Spleen (tissue), 11 donors: ENCODE measurements around the gene WSCD2. TPM values are rescaled to one million over a fixed set of nuclear protein-coding genes. Genes with fewer than 3 reads are reported as not detected.

Experiments used
- DNase-seq: peaks from one replicate; pipeline ENCODE4 v3.0.0-alpha.2; 2020
- H3K27ac ChIP-seq, 8 donors: fragments of 200-600 bp; sonication (generic) in 7 of 8; 1 replicate in 4 of 8; 2 replicates in 4 of 8; pipeline versions ENCODE4 v1.5.0 to v1.8.0; 2016 to 2021; ENCODE audit warnings: inconsistent platforms in 4 of 8, mild to moderate bottlenecking in 4 of 8, moderate library complexity in 1 of 8
- H3K27me3 ChIP-seq, 7 donors: fragments of 200-600 bp; sonication (generic) in 6 of 7; replicated peaks in 1 of 7; 1 replicate in 4 of 7; 2 replicates in 3 of 7; pipeline versions ENCODE4 v1.5.0 to v1.8.0; 2016 to 2021; ENCODE audit warnings: inconsistent platforms in 3 of 7, mild to moderate bottlenecking in 1 of 7
- H3K36me3 ChIP-seq, 6 donors: fragments of 200-600 bp; sonication (generic) in 5 of 6; 1 replicate in 4 of 6; 2 replicates in 2 of 6; pipeline versions ENCODE4 v1.5.0 to v1.8.0; 2016 to 2021; ENCODE audit warnings: inconsistent platforms in 2 of 6
- H3K4me1 ChIP-seq, 6 donors: fragments of 200-600 bp; sonication (generic) in 5 of 6; 1 replicate in 3 of 6; 2 replicates in 3 of 6; pipeline versions ENCODE4 v1.5.0 to v1.8.0; 2016 to 2021; ENCODE audit warnings: inconsistent platforms in 3 of 6
- H3K4me3 ChIP-seq, 8 donors: fragments of 200-600 bp; sonication (generic) in 7 of 8; 1 replicate in 4 of 8; 2 replicates in 4 of 8; pipeline versions ENCODE4 v1.5.0 to v1.8.0; 2016 to 2021; ENCODE audit warnings: inconsistent platforms in 4 of 8, mild to moderate bottlenecking in 4 of 8, moderate library complexity in 2 of 8
- H3K9me3 ChIP-seq, 8 donors: fragments of 200-600 bp; sonication (generic) in 7 of 8; 1 replicate in 4 of 8; 2 replicates in 4 of 8; pipeline versions ENCODE4 v1.5.0 to v1.8.0; 2016 to 2021; ENCODE audit warnings: inconsistent platforms in 4 of 8
- CTCF ChIP-seq, 11 experiments: fragments of 200-600 bp in 7 of 11; fragments of 450-650 bp in 4 of 11; sonication (generic) in 4 of 11; IDR thresholded peaks in 8 of 11; conservative IDR thresholded peaks in 3 of 11; 1 replicate in 7 of 11; 2 replicates in 4 of 11; pipeline versions ENCODE4 v1.4.0 to v1.8.0; 2016 to 2021; ENCODE audit warnings: antibody characterized with exemption in 11 of 11, inconsistent platforms in 4 of 11, mild to moderate bottlenecking in 1 of 11
- POLR2A ChIP-seq, 3 donors: fragments of 450-650 bp; IDR thresholded peaks; one replicate each; pipeline ENCODE4 v1.5.1; 2017; ENCODE audit warnings: antibody characterized with exemption in 3 of 3, mild to moderate bottlenecking in 1 of 3
- POLR2AphosphoS5 ChIP-seq, 3 donors: sonication (generic); formaldehyde crosslinking; IDR thresholded peaks; one replicate each; pipeline ENCODE4 v1.5.1; 2017; ENCODE audit warnings: antibody characterized with exemption in 3 of 3
- WGBS, 5 donors: extraction: QIAGEN DNeasy Blood & Tissue Kit in 3 of 5; methylation state at CpG; one replicate each; pipeline versions ENCODE4 v1.1.5 to v1.1.7; 2013 to 2018; 5-methylcytosine and 5-hydroxymethylcytosine counted together
- intact Hi-C: fragments of 100-400 bp; cut with DNase I; formaldehyde crosslinking; loops from one replicate; pipeline ENCODE4 v1.15.0; 2023; ENCODE audit warnings: low total_unique reads
- polyA plus RNA-seq, 3 donors: library from polyadenylated mRNA; stranded (reverse); fragments of 200-250 nt; gene quantifications; one replicate each; pipeline ENCODE4 v1.2.1, GENCODE V29; 2013
- total RNA-seq, 7 donors: library from RNA; depleted of rRNA in 3 of 7; stranded (reverse); fragments of >200 nt in 3 of 7; fragmentation: NEBNext Ultra II Directional in 4 of 7; extraction: Animal tissue kit (Norgen Biotek cat#: 25700) in 4 of 7; gene quantifications; one replicate each; pipeline versions ENCODE4 v1.1.0 to v1.2.1, GENCODE V29; 2016 to 2021
- donor health status: healthy with polysubstance abuse.
- donor health status: DM: no; HTN: no; CAD: no; lungs with moderate emphysema.
- donor health status: DM: no; HTN: no; CAD: no.
- donor health status: Bipolar disorder and iron deficiency.
- donor health status: healthy.
- donor health status: DM: no; HTN: no; CAD: no.
- donor health status: DM: yes; HTN: yes; CAD: no.

Gene WSCD2
- total and polyA plus RNA-seq, 10 donors: 0.09 to 0.60 (median 0.23) TPM; not detected in 1

GRCh38 chr12:108141600-108142130 is 12.6 kb downstream of the WSCD2 start:
- Histone ChIP-seq H3K27ac (no peak overlapping the region), H3K27me3 (peaks cover 0 to 22% (median 0%) of the 10 kb centered on the region in 7 donors), H3K4me3 (no peak overlapping the region), H3K4me1 (no peaks in the 10 kb centered on the region), H3K36me3 (no peaks in the 10 kb centered on the region), H3K9me3 (no peaks in the 10 kb centered on the region)
- no peak for DNase-seq
- TF ChIP-seq POLR2AphosphoS5 (IDR thresholded peaks at IDR 0.05) (no peak), POLR2A (IDR thresholded peaks at IDR 0.05) (no peak), CTCF (IDR thresholded peaks at IDR 0.05 in 8 of 11, conservative IDR thresholded peaks at IDR 0.05 in 3 of 11) (no peak)
- intact Hi-C loops: no loop called here
- 53 to 72% (median 61%) methylated on average over 4 of the region's 4 CpGs for WGBS, 5 donors

GRCh38 chr12:108143144-108143543 is 14.1 kb downstream of the WSCD2 start:
- Histone ChIP-seq H3K27me3 (peaks cover 0 to 14% (median 0%) of the 10 kb centered on the region in 7 donors), H3K4me3 (no peak overlapping the region), H3K4me1 (no peaks in the 10 kb centered on the region), H3K36me3 (no peaks in the 10 kb centered on the region), H3K27ac (no peak overlapping the region), H3K9me3 (no peaks in the 10 kb centered on the region)
- TF ChIP-seq POLR2AphosphoS5 (IDR thresholded peaks at IDR 0.05) (no peak), POLR2A (IDR thresholded peaks at IDR 0.05) (no peak), CTCF (IDR thresholded peaks at IDR 0.05 in 8 of 11, conservative IDR thresholded peaks at IDR 0.05 in 3 of 11) (no peak)
- 43 to 71% (median 63%) methylated on average over 1 of the region's 1 CpG for WGBS, 5 donors
- intact Hi-C loops: no loop called here
- no peak for DNase-seq

- Histone ChIP-seq H3K27me3 (peaks cover 0 to 8% (median 0%) of the 10 kb centered on the region in 7 donors), H3K4me1 (no peaks in the 10 kb centered on the region), H3K4me3 (no peak overlapping the region), H3K27ac (no peak overlapping the region), H3K36me3 (no peaks in the 10 kb centered on the region), H3K9me3 (no peaks in the 10 kb centered on the region)
- 68 to 84% (median 76%) methylated on average over 8 of the region's 8 CpGs for WGBS, 5 donors
- intact Hi-C loops: no loop called here
- DNase-seq: no peak
- TF ChIP-seq POLR2AphosphoS5 (IDR thresholded peaks at IDR 0.05) (no peak), POLR2A (IDR thresholded peaks at IDR 0.05) (no peak), CTCF (IDR thresholded peaks at IDR 0.05 in 8 of 11, conservative IDR thresholded peaks at IDR 0.05 in 3 of 11) (no peak)
These were observed 15.0 kb downstream of the WSCD2 start for GRCh38 chr12:108144080-108144479.

GRCh38 chr12:108145011-108145410 is 15.9 kb downstream of the WSCD2 start:
- Histone ChIP-seq H3K4me1 (no peaks in the 10 kb centered on the region), H3K27ac (no peak overlapping the region), H3K27me3 (peaks cover 0 to 16% (median 0%) of the 10 kb centered on the region in 7 donors), H3K36me3 (no peaks in the 10 kb centered on the region), H3K9me3 (no peaks in the 10 kb centered on the region), H3K4me3 (no peak overlapping the region)
- 71 to 84% (median 78%) methylated on average over 2 of the region's 2 CpGs for WGBS, 5 donors
- intact Hi-C loops: no loop called here
- no peak for DNase-seq
- TF ChIP-seq POLR2AphosphoS5 (IDR thresholded peaks at IDR 0.05): no peak
- TF ChIP-seq POLR2A (IDR thresholded peaks at IDR 0.05): no peak
- TF ChIP-seq CTCF (IDR thresholded peaks at IDR 0.05 in 8 of 11, conservative IDR thresholded peaks at IDR 0.05 in 3 of 11): no peak
